Kidney (tissue), 14 donors: ENCODE results near the gene LDLRAD3. TPM values are rescaled to one million over a fixed set of nuclear protein-coding genes. Genes with fewer than 3 reads are reported as not detected.

Source experiments
- DNase-seq, 5 donors: peaks; one replicate each; pipeline ENCODE4 v3.0.0-alpha.2; 2013 to 2020
- FAIRE-seq: peaks from 2 replicates; lab custom pipeline; 2012; peaks lifted over from hg19 to GRCh38; lab: Jason Lieb, UNC
- H3K27ac ChIP-seq, 2 donors: one replicate each; pipeline ENCODE4 v1.7.0; 2013; ENCODE audit warnings: low read depth in 2 of 2, low read length in 2 of 2, inconsistent platforms in 1 of 2
- H3K27me3 ChIP-seq: one replicate; pipeline ENCODE4 v1.7.1; 2013; ENCODE audit warnings: low read length, inconsistent platforms; ENCODE audit not compliant: control insufficient read depth, insufficient read depth
- H3K36me3 ChIP-seq, 3 donors: one replicate each; pipeline versions ENCODE4 v1.7.0 to v1.7.1; 2013; ENCODE audit warnings: low read length in 3 of 3, control low read depth in 1 of 3, inconsistent platforms in 1 of 3; ENCODE audit not compliant: insufficient read depth in 3 of 3, control insufficient read depth in 2 of 3
- H3K4me1 ChIP-seq, 3 donors: one replicate each; pipeline versions ENCODE4 v1.7.0 to v1.7.1; 2013; ENCODE audit warnings: low read length in 3 of 3, inconsistent platforms in 1 of 3, low read depth in 1 of 3; ENCODE audit not compliant: control insufficient read depth in 2 of 3, insufficient read depth in 2 of 3
- H3K4me3 ChIP-seq, 3 donors: one replicate each; pipeline versions ENCODE4 v1.7.0 to v1.8.1; 2013; ENCODE audit warnings: low read length in 3 of 3, control low read depth in 1 of 3, inconsistent platforms in 1 of 3
- H3K9ac ChIP-seq, 3 donors: one replicate each; pipeline versions ENCODE4 v1.7.0 to v1.7.1; 2013; ENCODE audit warnings: low read length in 3 of 3, control low read depth in 1 of 3, inconsistent platforms in 1 of 3
- H3K9me3 ChIP-seq, 3 donors: one replicate each; pipeline versions ENCODE4 v1.7.0 to v1.7.1; 2013; ENCODE audit warnings: low read length in 3 of 3, control low read depth in 1 of 3, inconsistent platforms in 1 of 3; ENCODE audit not compliant: control insufficient read depth in 2 of 3, insufficient read depth in 1 of 3
- CTCF ChIP-seq: IDR thresholded peaks from 3 replicates; pipeline ENCODE4 v1.5.1; 2012; ENCODE audit warnings: mild to moderate bottlenecking, moderate library complexity, borderline replicate concordance; ENCODE audit not compliant: insufficient read depth; ENCODE audit errors: extremely low read depth
- intact Hi-C: fragments of 100-400 bp; cut with DNase I; formaldehyde crosslinking; loops from one replicate; pipeline ENCODE4 v1.11.1; 2022
- polyA plus RNA-seq: library from polyadenylated mRNA; stranded (reverse); fragments of 350-450 nt; fragmentation: Illumina TruSeq; extraction: RNeasy Lipid Tissue Mini Kit (QIAGEN cat#74804); gene quantifications from one replicate; pipeline ENCODE4 v1.2.3, GENCODE V29; 2014; ENCODE audit warnings: low read depth, low replicate concordance; ENCODE audit not compliant: insufficient read depth
- total RNA-seq: library from RNA; stranded (reverse); fragmentation: NEBNext Ultra II Directional; extraction: Animal tissue kit (Norgen Biotek cat#: 25700); gene quantifications from one replicate; pipeline ENCODE4 v1.2.1, GENCODE V29; 2021
- donor health status: control.
- donor health status: control.
- donor health status: control.
- donor health status: control.
- donor health status: control.
- donor health status: DM: yes; HTN: yes; CAD: no.
- donor health status: Normal renal cell carcinoma (clear cell type).

The LDLRAD3 gene
- total and polyA plus RNA-seq, 2 donors from 2014 or later = 1.2 to 14.2 TPM

- FAIRE-seq (no peak), DNase-seq (peak in 4 of 5 donors; percentile 58 to 80 (median 70))
- H3K27ac ChIP-seq = no peak overlapping the region
- peaks cover 0 to 4% (median 3%) of the 10 kb centered on the region in 3 donors for H3K4me1 ChIP-seq
- H3K27me3 ChIP-seq = no peaks in the 10 kb centered on the region
- intact Hi-C loops = no loop called here
- no peak overlapping the region for H3K9ac ChIP-seq
- TF ChIP-seq CTCF = peak; percentile 72
- H3K9me3 ChIP-seq = no peaks in the 10 kb centered on the region
- no peaks in the 10 kb centered on the region for H3K36me3 ChIP-seq
- H3K4me3 ChIP-seq = no peak overlapping the region
These were observed 188.0 kb downstream of the LDLRAD3 start for GRCh38 chr11:36131721-36132397.

GRCh38 chr11:36132940-36133339 is 189.1 kb downstream of the LDLRAD3 start:
- no peak for DNase-seq
- Histone ChIP-seq H3K27me3 (no peaks in the 10 kb centered on the region), H3K9me3 (no peaks in the 10 kb centered on the region), H3K4me3 (no peak overlapping the region), H3K9ac (no peak overlapping the region), H3K36me3 (no peaks in the 10 kb centered on the region), H3K27ac (no peak overlapping the region), H3K4me1 (peaks cover 0 to 4% (median 3%) of the 10 kb centered on the region in 3 donors)
- no peak for TF ChIP-seq CTCF
- FAIRE-seq = no peak
- intact Hi-C loops = no loop called here

- H3K4me3 ChIP-seq = no peak overlapping the region
- DNase-seq = peak in 2 of 5 donors; percentile 46 to 60
- no peak overlapping the region for H3K9ac ChIP-seq
- intact Hi-C loops = no loop called here
- no peak overlapping the region for H3K27ac ChIP-seq
- no peak for TF ChIP-seq CTCF
- H3K36me3 ChIP-seq = no peaks in the 10 kb centered on the region
- peaks cover 0 to 4% (median 3%) of the 10 kb centered on the region in 3 donors for H3K4me1 ChIP-seq
- no peak for FAIRE-seq
- H3K9me3 ChIP-seq = no peaks in the 10 kb centered on the region
- H3K27me3 ChIP-seq = no peaks in the 10 kb centered on the region
These were observed 191.2 kb downstream of the LDLRAD3 start for GRCh38 chr11:36135076-36135475.

- FAIRE-seq (no peak), DNase-seq (no peak)
- H3K36me3 ChIP-seq = no peaks in the 10 kb centered on the region
- no peak overlapping the region for H3K4me3 ChIP-seq
- intact Hi-C loops = no loop called here
- no peak for TF ChIP-seq CTCF
- no peak overlapping the region for H3K27ac ChIP-seq
- H3K9me3 ChIP-seq = no peaks in the 10 kb centered on the region
- H3K9ac ChIP-seq = no peak overlapping the region
- no peaks in the 10 kb centered on the region for H3K27me3 ChIP-seq
- H3K4me1 ChIP-seq = peaks cover 0 to 5% (median 0%) of the 10 kb centered on the region in 3 donors
These were observed 195.9 kb downstream of the LDLRAD3 start for GRCh38 chr11:36139767-36140166.
